ENCODE measurements around the gene LRRC1. TPM values are rescaled to one million over a fixed set of nuclear protein-coding genes. Genes with fewer than 3 reads are reported as not detected.

The LRRC1 gene
- total RNA-seq, 1 donor from 2014 or later = 36.2 TPM

- Mint-ChIP-seq H3K9me3 (ENCODE audit: low read depth) (no peaks in the 10 kb centered on the region), H3K4me3 (ENCODE audit: low read depth) (no peak overlapping the region), H3K4me1 (ENCODE audit: low read depth) (peaks cover 5% of the 10 kb centered on the region), H3K27me3 (no peaks in the 10 kb centered on the region), H3K36me3 (ENCODE audit: insufficient read depth) (peaks cover 3% of the 10 kb centered on the region), H3K27ac (no peak overlapping the region)
- no peak for TF ChIP-seq CTCF (IDR thresholded peaks at IDR 0.05; ENCODE audit: unreplicated experiment)
- no peak for DNase-seq (ENCODE audit: low spot score, unreplicated experiment)
Measured at GRCh38 chr6:53913286-53913685, 118.5 kb downstream of the LRRC1 start.

GRCh38 chr6:53915026-53915691 is 120.4 kb downstream of the LRRC1 start:
- no peak for DNase-seq (ENCODE audit: low spot score, unreplicated experiment)
- Mint-ChIP-seq H3K27me3 (no peaks in the 10 kb centered on the region), H3K4me1 (ENCODE audit: low read depth) (peaks cover 5% of the 10 kb centered on the region), H3K36me3 (ENCODE audit: insufficient read depth) (peaks cover 3% of the 10 kb centered on the region), H3K27ac (no peak overlapping the region), H3K9me3 (ENCODE audit: low read depth) (no peaks in the 10 kb centered on the region), H3K4me3 (ENCODE audit: low read depth) (no peak overlapping the region)
- no peak for TF ChIP-seq CTCF (IDR thresholded peaks at IDR 0.05; ENCODE audit: unreplicated experiment)

GRCh38 chr6:53916804-53917463 is 122.1 kb downstream of the LRRC1 start:
- Mint-ChIP-seq H3K4me3 (ENCODE audit: low read depth) (no peak overlapping the region), H3K27ac (no peak overlapping the region), H3K4me1 (ENCODE audit: low read depth) (peaks cover 5% of the 10 kb centered on the region), H3K36me3 (ENCODE audit: insufficient read depth) (peaks cover 9% of the 10 kb centered on the region), H3K9me3 (ENCODE audit: low read depth) (no peaks in the 10 kb centered on the region), H3K27me3 (no peaks in the 10 kb centered on the region)
- no peak for DNase-seq (ENCODE audit: low spot score, unreplicated experiment)
- no peak for TF ChIP-seq CTCF (IDR thresholded peaks at IDR 0.05; ENCODE audit: unreplicated experiment)

DNA sequence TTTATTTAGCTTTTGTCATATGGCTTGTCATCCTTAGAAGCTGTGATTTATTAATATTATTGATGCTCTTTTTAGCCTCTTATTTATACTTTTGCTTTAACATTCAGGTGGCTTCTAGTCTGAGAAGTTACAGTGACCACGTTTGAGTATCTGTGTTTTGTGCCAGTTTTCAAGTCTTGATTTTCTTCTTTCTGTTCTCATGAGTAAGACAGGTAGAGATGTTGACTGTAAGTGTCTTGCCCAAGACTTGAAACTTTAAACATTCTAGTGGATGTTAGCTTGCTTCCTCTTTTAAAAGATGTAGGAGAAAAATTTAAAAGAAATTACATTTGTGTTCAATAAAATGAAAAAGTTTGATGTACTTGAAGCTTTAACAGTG is 122.6 kb downstream of the LRRC1 start:
- Mint-ChIP-seq H3K27ac (peak overlapping the region; percentile 68), H3K4me3 (ENCODE audit: low read depth) (no peak overlapping the region), H3K9me3 (ENCODE audit: low read depth) (no peaks in the 10 kb centered on the region), H3K4me1 (ENCODE audit: low read depth) (peaks cover 5% of the 10 kb centered on the region), H3K27me3 (no peaks in the 10 kb centered on the region), H3K36me3 (ENCODE audit: insufficient read depth) (peaks cover 9% of the 10 kb centered on the region)
- no peak for DNase-seq (ENCODE audit: low spot score, unreplicated experiment)
- TF ChIP-seq CTCF (IDR thresholded peaks at IDR 0.05; ENCODE audit: unreplicated experiment) = no peak

DNA sequence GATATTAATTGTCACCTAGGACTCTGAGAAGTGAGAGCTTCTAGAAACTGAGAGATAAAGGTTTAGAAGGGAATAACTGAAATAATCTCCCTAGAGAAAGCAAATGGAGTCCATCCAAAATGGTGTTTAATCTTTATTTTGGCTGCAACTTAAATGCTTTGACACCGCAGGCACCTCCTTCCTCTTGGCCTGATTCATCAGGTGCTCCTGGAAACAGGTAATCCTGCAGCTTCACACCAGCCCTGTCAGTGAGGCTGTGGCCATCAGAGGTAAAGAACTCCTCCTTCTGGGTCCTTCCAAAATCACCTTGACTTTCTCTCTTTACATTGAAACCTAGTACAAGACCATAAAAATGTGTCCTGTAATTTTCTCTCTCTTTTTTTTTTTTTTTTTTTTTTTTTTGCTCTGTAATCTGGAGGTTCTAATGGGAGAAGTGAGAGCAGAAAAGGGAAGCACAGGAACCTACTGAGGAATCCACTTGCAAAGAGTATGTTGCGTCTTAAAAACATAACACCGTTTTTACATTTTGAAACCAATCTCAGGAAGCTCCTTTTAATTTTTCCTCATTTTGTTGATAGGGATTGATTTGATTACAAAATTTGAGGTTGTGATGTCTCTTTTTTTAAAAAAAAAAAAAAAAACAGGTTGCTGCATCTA is 124.2 kb downstream of the LRRC1 start:
- no peaks in the 10 kb centered on the region for H3K27me3 Mint-ChIP-seq
- peaks cover 13% of the 10 kb centered on the region for H3K36me3 Mint-ChIP-seq (ENCODE audit: insufficient read depth)
- no peak overlapping the region for H3K27ac Mint-ChIP-seq
- H3K9me3 Mint-ChIP-seq (ENCODE audit: low read depth) = no peaks in the 10 kb centered on the region
- no peak for DNase-seq (ENCODE audit: low spot score, unreplicated experiment)
- peaks cover 5% of the 10 kb centered on the region for H3K4me1 Mint-ChIP-seq (ENCODE audit: low read depth)
- no peak overlapping the region for H3K4me3 Mint-ChIP-seq (ENCODE audit: low read depth)
- no peak for TF ChIP-seq CTCF (IDR thresholded peaks at IDR 0.05; ENCODE audit: unreplicated experiment)

Measured in progenitor cell of endocrine pancreas (in vitro differentiated cells).